ENCODE measurements around the gene FAM81B.
"Not testable (repeated sequence)": the region's sequence is repeated elsewhere in the genome, so short reads cannot be mapped to it uniquely, and the experiment has no call there.

GRCh38 chr5:95341444-95341843, 49.7 kb upstream of the FAM81B start:
- TF ChIP-seq, protein P1, sequence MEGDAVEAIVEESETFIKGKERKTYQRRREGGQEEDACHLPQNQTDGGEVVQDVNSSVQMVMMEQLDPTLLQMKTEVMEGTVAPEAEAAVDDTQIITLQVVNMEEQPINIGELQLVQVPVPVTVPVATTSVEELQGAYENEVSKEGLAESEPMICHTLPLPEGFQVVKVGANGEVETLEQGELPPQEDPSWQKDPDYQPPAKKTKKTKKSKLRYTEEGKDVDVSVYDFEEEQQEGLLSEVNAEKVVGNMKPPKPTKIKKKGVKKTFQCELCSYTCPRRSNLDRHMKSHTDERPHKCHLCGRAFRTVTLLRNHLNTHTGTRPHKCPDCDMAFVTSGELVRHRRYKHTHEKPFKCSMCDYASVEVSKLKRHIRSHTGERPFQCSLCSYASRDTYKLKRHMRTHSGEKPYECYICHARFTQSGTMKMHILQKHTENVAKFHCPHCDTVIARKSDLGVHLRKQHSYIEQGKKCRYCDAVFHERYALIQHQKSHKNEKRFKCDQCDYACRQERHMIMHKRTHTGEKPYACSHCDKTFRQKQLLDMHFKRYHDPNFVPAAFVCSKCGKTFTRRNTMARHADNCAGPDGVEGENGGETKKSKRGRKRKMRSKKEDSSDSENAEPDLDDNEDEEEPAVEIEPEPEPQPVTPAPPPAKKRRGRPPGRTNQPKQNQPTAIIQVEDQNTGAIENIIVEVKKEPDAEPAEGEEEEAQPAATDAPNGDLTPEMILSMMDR (IDR thresholded peaks at IDR 0.05) = not testable (repeated sequence)
- not testable (repeated sequence) for TF ChIP-seq POLR2A (IDR thresholded peaks at IDR 0.05)

Data from heart left ventricle (tissue), 13 donors.